Measurements from ENCODE around the gene SLC24A3. TPM values are rescaled to one million over a fixed set of nuclear protein-coding genes. Genes with fewer than 3 reads are reported as not detected.

The SLC24A3 gene
- total RNA-seq, 1 experiment from 2014 or later = 46.0 TPM

GRCh38 chr20:19176470-19177052 is 35.9 kb upstream of the SLC24A3 start:
- no peaks in the 10 kb centered on the region for H3K4me1 ChIP-seq (ENCODE audit: insufficient read depth, low read length, poor library complexity, severe bottlenecking)
- ChIA-PET CTCF (no interaction called here), POLR2A (ENCODE audit: low non-redundant PET) (no interaction called here)
- H3K27ac ChIP-seq (ENCODE audit: low read depth, low read length, poor library complexity, severe bottlenecking) = no peak overlapping the region
- TF ChIP-seq EZH2 (IDR thresholded peaks at IDR 0.05; ENCODE audit: borderline replicate concordance, low read depth, low read length, poor library complexity, severe bottlenecking) (no peak), CTCF (conservative IDR thresholded peaks at IDR 0.05; ENCODE audit: low read depth, low read length) (no peak)
- no peak overlapping the region for H3K4me3 ChIP-seq (ENCODE audit: low read depth, low read length, poor library complexity, severe bottlenecking)
- H3K36me3 ChIP-seq (ENCODE audit: insufficient read depth, low read length, poor library complexity, severe bottlenecking) = no peaks in the 10 kb centered on the region
- BruUV-seq (replicated peaks) = no TSS peak
- H3K9me3 ChIP-seq (ENCODE audit: low read depth, low read length, poor library complexity, severe bottlenecking) = no peaks in the 10 kb centered on the region
- intact Hi-C loops (cut with micrococcal nuclease; ENCODE audit: unreplicated experiment) = no loop called here
- peak; percentile 7 for DNase-seq (ENCODE audit: low spot score)
- peaks cover 4% of the 10 kb centered on the region for H3K27me3 ChIP-seq (replicated peaks; ENCODE audit: insufficient read depth, low read depth, low read length, poor library complexity)

DNA sequence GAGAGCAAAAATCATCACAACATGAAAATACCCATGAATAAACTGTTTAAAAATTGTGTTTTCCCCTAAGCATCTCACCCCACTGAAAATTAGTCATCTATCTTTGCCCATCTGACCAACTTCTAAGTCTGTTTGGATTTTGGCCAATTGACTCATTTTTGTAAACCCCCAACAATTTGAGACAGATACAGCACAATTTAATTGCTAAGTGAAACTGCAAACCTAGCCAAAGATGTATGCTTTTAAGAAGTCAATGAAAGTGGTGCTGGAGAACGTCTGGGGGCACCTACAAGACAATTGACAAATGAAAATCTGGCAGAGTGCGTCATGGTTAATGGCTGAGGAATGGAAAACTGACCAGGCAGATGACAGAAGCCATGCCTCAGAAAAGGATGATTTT is 30.9 kb upstream of the SLC24A3 start:
- Histone ChIP-seq H3K4me3 (ENCODE audit: low read depth, low read length, poor library complexity, severe bottlenecking) (no peak overlapping the region), H3K9me3 (ENCODE audit: low read depth, low read length, poor library complexity, severe bottlenecking) (no peaks in the 10 kb centered on the region), H3K27me3 (replicated peaks; ENCODE audit: insufficient read depth, low read depth, low read length, poor library complexity) (no peaks in the 10 kb centered on the region), H3K4me1 (ENCODE audit: insufficient read depth, low read length, poor library complexity, severe bottlenecking) (no peaks in the 10 kb centered on the region), H3K36me3 (ENCODE audit: insufficient read depth, low read length, poor library complexity, severe bottlenecking) (no peaks in the 10 kb centered on the region), H3K27ac (ENCODE audit: low read depth, low read length, poor library complexity, severe bottlenecking) (no peak overlapping the region)
- CTCF ChIA-PET = no interaction called here
- TF ChIP-seq CTCF (conservative IDR thresholded peaks at IDR 0.05; ENCODE audit: low read depth, low read length) (no peak), EZH2 (IDR thresholded peaks at IDR 0.05; ENCODE audit: borderline replicate concordance, low read depth, low read length, poor library complexity, severe bottlenecking) (no peak)
- no peak for DNase-seq (ENCODE audit: low spot score)
- POLR2A ChIA-PET (ENCODE audit: low non-redundant PET) = no interaction called here
- no TSS peak for BruUV-seq (replicated peaks)
- intact Hi-C loops (cut with micrococcal nuclease; ENCODE audit: unreplicated experiment) = no loop called here

DNA sequence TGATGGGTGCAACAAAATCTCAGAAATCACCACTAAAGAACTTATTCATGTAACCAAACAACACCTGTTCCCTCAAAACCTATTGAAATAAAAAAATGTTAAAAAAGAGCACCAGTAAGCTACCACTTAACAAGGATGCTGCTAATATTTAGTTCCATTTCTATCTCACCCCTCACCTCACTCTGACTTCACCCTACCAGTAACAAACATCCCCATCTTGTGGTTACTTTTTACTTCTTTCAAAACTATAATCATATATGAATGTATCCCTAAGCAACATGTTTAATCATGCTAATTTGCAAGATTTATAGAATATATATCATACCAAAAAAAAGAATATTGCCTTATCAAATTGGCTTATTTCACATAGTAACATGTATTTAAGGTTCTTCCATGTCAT is 27.4 kb upstream of the SLC24A3 start:
- no peaks in the 10 kb centered on the region for H3K9me3 ChIP-seq (ENCODE audit: low read depth, low read length, poor library complexity, severe bottlenecking)
- no peak for TF ChIP-seq EZH2 (IDR thresholded peaks at IDR 0.05; ENCODE audit: borderline replicate concordance, low read depth, low read length, poor library complexity, severe bottlenecking)
- no peak for TF ChIP-seq CTCF (conservative IDR thresholded peaks at IDR 0.05; ENCODE audit: low read depth, low read length)
- H3K27me3 ChIP-seq (replicated peaks; ENCODE audit: insufficient read depth, low read depth, low read length, poor library complexity) = no peaks in the 10 kb centered on the region
- no peak for DNase-seq (ENCODE audit: low spot score)
- BruUV-seq (replicated peaks) = no TSS peak
- CTCF ChIA-PET = interaction anchor here (0.6 kb wide), 1 partner anchor 819 kb away, joined by 7 read pairs; no protein-coding TSS in a partner anchor
- no peaks in the 10 kb centered on the region for H3K4me1 ChIP-seq (ENCODE audit: insufficient read depth, low read length, poor library complexity, severe bottlenecking)
- no peak overlapping the region for H3K27ac ChIP-seq (ENCODE audit: low read depth, low read length, poor library complexity, severe bottlenecking)
- POLR2A ChIA-PET (ENCODE audit: low non-redundant PET) = no interaction called here
- H3K36me3 ChIP-seq (ENCODE audit: insufficient read depth, low read length, poor library complexity, severe bottlenecking) = no peaks in the 10 kb centered on the region
- no peak overlapping the region for H3K4me3 ChIP-seq (ENCODE audit: low read depth, low read length, poor library complexity, severe bottlenecking)
- intact Hi-C loops (cut with micrococcal nuclease; ENCODE audit: unreplicated experiment) = no loop called here
